WTC11 (cell line): Measurements from ENCODE around the gene ZNF668. TPM values are rescaled to one million over a fixed set of nuclear protein-coding genes. Genes with fewer than 3 reads are reported as not detected.

ENCODE experiments used
- ATAC-seq: fragments of 200-7000 bp; cut with Tn5 transposase; 2 replicates; pipeline ENCODE4 v1.10.0; 2021; ENCODE audit warnings: mild to moderate bottlenecking, moderate library complexity
- CTCF ChIA-PET: fragments of 300-600 bp; sonication (Branson Sonifier 250); formaldehyde crosslinking; loops from one replicate; lab custom pipeline; 2021; ENCODE audit warnings: antibody characterized with exemption; lab: Charles Lee
- POLR2A ChIA-PET: fragments of 350-600 bp; sonication (Branson Sonifier 250); formaldehyde crosslinking; loops from one replicate; lab custom pipeline; 2021; ENCODE audit warnings: antibody characterized with exemption; lab: Charles Lee
- DNase-seq: peaks from one replicate; pipeline ENCODE4 v3.0.0; 2021; ENCODE audit warnings: low spot score
- H3K27ac Mint-ChIP-seq: 2 replicates; pipeline ENCODE4 v1.8.0; 2021; ENCODE audit warnings: mixed read lengths
- H3K27me3 Mint-ChIP-seq: 2 replicates; pipeline ENCODE4 v1.8.0; 2021; ENCODE audit warnings: low read depth, mild to moderate bottlenecking, moderate library complexity, mixed read lengths
- H3K36me3 Mint-ChIP-seq: 2 replicates; pipeline ENCODE4 v1.8.0; 2021; ENCODE audit warnings: mixed read lengths
- H3K4me1 Mint-ChIP-seq: 2 replicates; pipeline ENCODE4 v1.8.0; 2022; ENCODE audit warnings: mixed read lengths
- H3K4me3 Mint-ChIP-seq: 2 replicates; pipeline ENCODE4 v1.8.0; 2021; ENCODE audit warnings: mild to moderate bottlenecking, moderate library complexity, mixed read lengths
- H3K9me3 Mint-ChIP-seq: 2 replicates; pipeline ENCODE4 v1.8.0; 2021; ENCODE audit warnings: mixed read lengths
- CTCF ChIP-seq: fragments of 200-600 bp; IDR thresholded peaks from 2 replicates; pipeline ENCODE4 v1.8.0; 2022; ENCODE audit warnings: antibody characterized with exemption
- ELF4 ChIP-seq: sonication (generic); formaldehyde crosslinking; IDR thresholded peaks from 2 replicates; pipeline ENCODE4 v1.8.1; 2022; ENCODE audit warnings: low read depth, mild to moderate bottlenecking, moderate library complexity, missing genetic modification reagents
- EMX1 ChIP-seq: fragments of 250-450 bp; sonication (Bioruptor Pico); IDR thresholded peaks from 2 replicates; pipeline ENCODE4 v1.8.0; 2021; ENCODE audit warnings: mild to moderate bottlenecking
- FOXK1 ChIP-seq: sonication (generic); formaldehyde crosslinking; IDR thresholded peaks from 2 replicates; pipeline ENCODE4 v1.8.0; 2022; ENCODE audit warnings: mild to moderate bottlenecking, moderate library complexity, missing genetic modification reagents
- FOXP1 ChIP-seq: sonication (generic); formaldehyde crosslinking; IDR thresholded peaks from 2 replicates; pipeline ENCODE4 v1.8.0; 2022; ENCODE audit warnings: missing genetic modification reagents, mild to moderate bottlenecking, moderate library complexity, borderline replicate concordance
- GABPB1 ChIP-seq: sonication (generic); formaldehyde crosslinking; IDR thresholded peaks from 2 replicates; pipeline ENCODE4 v1.8.1; 2023; ENCODE audit warnings: mild to moderate bottlenecking, missing genetic modification reagents
- GTF2I ChIP-seq: fragments of 250-450 bp; sonication (Bioruptor Pico); conservative IDR thresholded peaks from 2 replicates; pipeline ENCODE4 v1.4.0; 2021; ENCODE audit warnings: mild to moderate bottlenecking
- MYBL2 ChIP-seq: sonication (generic); formaldehyde crosslinking; IDR thresholded peaks from 2 replicates; pipeline ENCODE4 v1.8.1; 2023; ENCODE audit warnings: mild to moderate bottlenecking, moderate library complexity, missing genetic modification reagents
- NR3C1 ChIP-seq: sonication (generic); formaldehyde crosslinking; conservative IDR thresholded peaks from 2 replicates; pipeline ENCODE4 v1.8.1; 2023; ENCODE audit warnings: low read depth, mild to moderate bottlenecking, missing genetic modification reagents
- OVOL2 ChIP-seq: fragments of 250-450 bp; sonication (Bioruptor Pico); IDR thresholded peaks from 2 replicates; pipeline ENCODE4 v1.9.0; 2021; ENCODE audit warnings: mild to moderate bottlenecking, borderline replicate concordance
- PRRX2 ChIP-seq: fragments of 250-450 bp; sonication (Bioruptor Pico); IDR thresholded peaks from 2 replicates; pipeline ENCODE4 v1.8.0; 2021; ENCODE audit warnings: mild to moderate bottlenecking
- SMAD3 ChIP-seq: sonication (generic); formaldehyde crosslinking; IDR thresholded peaks from 2 replicates; pipeline ENCODE4 v1.8.0; 2022; ENCODE audit warnings: missing genetic modification reagents, mild to moderate bottlenecking, borderline replicate concordance
- USF2 ChIP-seq: sonication (generic); formaldehyde crosslinking; IDR thresholded peaks from 2 replicates; pipeline ENCODE4 v1.8.1; 2023; ENCODE audit warnings: mild to moderate bottlenecking, missing genetic modification reagents, moderate library complexity
- ZBTB21 ChIP-seq: sonication (generic); formaldehyde crosslinking; IDR thresholded peaks from 2 replicates; pipeline ENCODE4 v1.8.1; 2023; ENCODE audit warnings: mild to moderate bottlenecking, missing genetic modification reagents, borderline replicate concordance
- ZBTB43 ChIP-seq: sonication (generic); formaldehyde crosslinking; IDR thresholded peaks from 2 replicates; pipeline ENCODE4 v1.8.1; 2023; ENCODE audit warnings: mild to moderate bottlenecking, missing genetic modification reagents
- ZMAT4 ChIP-seq: fragments of 250-450 bp; sonication (Bioruptor Pico); IDR thresholded peaks from 2 replicates; pipeline ENCODE4 v1.9.0; 2021; ENCODE audit warnings: mild to moderate bottlenecking
- ZNF263 ChIP-seq: sonication (generic); formaldehyde crosslinking; IDR thresholded peaks from 2 replicates; pipeline ENCODE4 v1.8.1; 2022; ENCODE audit warnings: low read depth, mild to moderate bottlenecking, moderate library complexity, missing genetic modification reagents
- ZNF396 ChIP-seq: fragments of 250-450 bp; sonication (Bioruptor Pico); IDR thresholded peaks from 2 replicates; pipeline ENCODE4 v1.8.0; 2021; ENCODE audit warnings: mild to moderate bottlenecking, moderate library complexity, borderline replicate concordance
- total RNA-seq: library from RNA; stranded (reverse); gene quantifications from 3 replicates; pipeline ENCODE4 v1.2.3, GENCODE V29; 2021

ZNF668 gene
- total RNA-seq, 1 experiment from 2014 or later = 17.3 TPM

GRCh38 chr16:31080035-31080629 is 6.1 kb upstream of the ZNF668 start (continued):
- no peak for TF ChIP-seq ZBTB43 (CRISPR knock-in tag)

- no peak for DNase-seq
Measured at GRCh38 chr16:31079342-31079944, 5.4 kb upstream of the ZNF668 start.

GRCh38 chr16:31078597-31079341 is 4.7 kb upstream of the ZNF668 start:
- ATAC-seq (no peak), DNase-seq (no peak)
- POLR2A ChIA-PET = no interaction called here
- Mint-ChIP-seq H3K27me3 (no peaks in the 10 kb centered on the region), H3K9me3 (no peaks in the 10 kb centered on the region), H3K27ac (no peak overlapping the region), H3K4me1 (peaks cover 7% of the 10 kb centered on the region), H3K36me3 (peaks cover 30% of the 10 kb centered on the region), H3K4me3 (no peak overlapping the region)
- CTCF ChIA-PET = interaction anchor here (1.6 kb wide), 1 partner anchor 64 kb away, joined by 8 read pairs; no protein-coding TSS in a partner anchor
- TF ChIP-seq SMAD3 (CRISPR knock-in tag) (no peak), ZMAT4 (CRISPR knock-in tag) (no peak), ELF4 (no peak), MYBL2 (no peak), FOXP1 (CRISPR knock-in tag) (no peak), USF2 (CRISPR knock-in tag) (no peak), PRRX2 (CRISPR knock-in tag) (no peak), GABPB1 (no peak), ZNF396 (CRISPR knock-in tag) (no peak), EMX1 (CRISPR knock-in tag) (no peak), GTF2I (CRISPR knock-in tag) (no peak), FOXK1 (CRISPR knock-in tag) (no peak), OVOL2 (CRISPR knock-in tag) (no peak), ZNF263 (CRISPR knock-in tag) (no peak), CTCF (no peak)

More at GRCh38 chr16:31079342-31079944, 5.4 kb upstream of the ZNF668 start:
- CTCF ChIA-PET = interaction anchor here (0.6 to 1.6 kb wide), 2 partner anchors 63 to 154 kb away, joined by 3 to 8 read pairs; no protein-coding TSS in a partner anchor
- H3K4me3 Mint-ChIP-seq = no peak overlapping the region
- H3K36me3 Mint-ChIP-seq = peaks cover 30% of the 10 kb centered on the region
- peaks cover 7% of the 10 kb centered on the region for H3K4me1 Mint-ChIP-seq
- H3K9me3 Mint-ChIP-seq = no peaks in the 10 kb centered on the region
- TF ChIP-seq NR3C1 (CRISPR knock-in tag) = no peak
- no peak for TF ChIP-seq ZBTB21
- H3K27ac Mint-ChIP-seq = no peak overlapping the region
- peak; percentile 26; the same call in 1 of the 2 replicates for ATAC-seq
- H3K27me3 Mint-ChIP-seq = no peaks in the 10 kb centered on the region
- POLR2A ChIA-PET = interaction anchor here (0.6 kb wide), 1 partner anchor 24 kb away, joined by 3 read pairs; no protein-coding TSS in a partner anchor
